HepG2 (cell line): ENCODE measurements around the gene PRSS27. TPM values are rescaled to one million over a fixed set of nuclear protein-coding genes. Genes with fewer than 3 reads are reported as not detected.
A peak's percentile ranks its signal among the peaks of the same experiment; 100 is the strongest.

Experiments
- MBNL3 ChIP-seq: fragments of 250-450 bp; sonication (Bioruptor Pico); conservative IDR thresholded peaks from 2 replicates; pipeline ENCODE4 v1.8.0; 2022; ENCODE audit warnings: mild to moderate bottlenecking, inconsistent platforms
- MTA3 ChIP-seq: sonication (generic); formaldehyde crosslinking; IDR thresholded peaks from 2 replicates; pipeline ENCODE4 v1.4.0; 2020; ENCODE audit warnings: missing genetic modification reagents
- MTF1 ChIP-seq: sonication (generic); formaldehyde crosslinking; IDR thresholded peaks from 2 replicates; pipeline ENCODE4 v1.5.0; 2020; ENCODE audit warnings: missing genetic modification reagents
- SIX1 ChIP-seq: sonication (generic); formaldehyde crosslinking; IDR thresholded peaks from 2 replicates; pipeline ENCODE4 v1.4.0; 2020; ENCODE audit warnings: missing genetic modification reagents, borderline replicate concordance
- SMARCE1 ChIP-seq: fragments of 450-650 bp; IDR thresholded peaks from 2 replicates; pipeline ENCODE4 v1.6.1; 2017; ENCODE audit warnings: borderline replicate concordance
- SP1 ChIP-seq, 2 experiments: fragments of 450-650 bp in 1 of 2; sonication (generic) in 1 of 2; formaldehyde crosslinking in 1 of 2; IDR thresholded peaks; 2 replicates each; pipeline versions ENCODE4 v1.4.0 to v1.6.1; 2016 to 2020; ENCODE audit warnings: missing genetic modification reagents in 1 of 2
- SP2 ChIP-seq: sonication (generic); formaldehyde crosslinking; IDR thresholded peaks from 2 replicates; pipeline ENCODE4 v1.5.1; 2020; ENCODE audit warnings: mild to moderate bottlenecking, missing genetic modification reagents
- ZFP1 ChIP-seq: IDR thresholded peaks from 2 replicates; pipeline ENCODE4 v1.6.1; 2016
- ZNF253 ChIP-seq: sonication (generic); formaldehyde crosslinking; IDR thresholded peaks from 2 replicates; pipeline ENCODE4 v1.8.0; 2022; ENCODE audit warnings: mild to moderate bottlenecking, missing genetic modification reagents, borderline replicate concordance
- ZNF432 ChIP-seq: sonication (generic); formaldehyde crosslinking; IDR thresholded peaks from 2 replicates; pipeline ENCODE4 v1.5.0; 2020; ENCODE audit warnings: missing genetic modification reagents, mild to moderate bottlenecking, borderline replicate concordance
- ZNF569 ChIP-seq: sonication (generic); formaldehyde crosslinking; IDR thresholded peaks from 2 replicates; pipeline ENCODE4 v1.5.0; 2020; ENCODE audit warnings: mild to moderate bottlenecking, missing genetic modification reagents, moderate library complexity, borderline replicate concordance
- ZNF570 ChIP-seq: sonication (generic); formaldehyde crosslinking; IDR thresholded peaks from 2 replicates; pipeline ENCODE4 v1.4.0; 2020; ENCODE audit warnings: mild to moderate bottlenecking, missing genetic modification reagents, borderline replicate concordance
- ZNF616 ChIP-seq: sonication (generic); formaldehyde crosslinking; IDR thresholded peaks from 2 replicates; pipeline ENCODE4 v1.5.0; 2020; ENCODE audit warnings: low read depth, mild to moderate bottlenecking, missing genetic modification reagents
- polyA plus RNA-seq, 8 experiments: library from polyadenylated mRNA; depleted of rRNA in 3 of 8; stranded (reverse) in 7 of 8; unstranded in 1 of 8; fragments of >200 nt; fragmentation: Illumina TruSeq in 4 of 8; extraction: Trizol in 4 of 8; gene quantifications; 2 replicates each; pipeline versions ENCODE4 v1.2.1 to v1.2.3, GENCODE V29; 2011 to 2016; ENCODE audit warnings: low read depth in 4 of 8, missing spikeins in 1 of 8, mixed read lengths in 1 of 8; ENCODE audit not compliant: insufficient read depth in 1 of 8
- total RNA-seq, 5 experiments: library from RNA; depleted of rRNA; stranded (reverse); fragments of >200 nt; fragmentation: Illumina TruSeq; extraction: Trizol; gene quantifications; 2 replicates each; pipeline ENCODE4 v1.2.3, GENCODE V29; 2016; ENCODE audit warnings: low read depth in 1 of 5
- TF ChIP-seq, protein P1 (sequence below): sonication (generic); formaldehyde crosslinking; IDR thresholded peaks from 2 replicates; pipeline ENCODE4 v1.5.1; 2020; ENCODE audit warnings: mild to moderate bottlenecking, missing genetic modification reagents, moderate library complexity
- TF ChIP-seq, protein P2 (sequence below): fragments of 450-650 bp; IDR thresholded peaks from 2 replicates; pipeline ENCODE4 v1.6.1; 2016
- TF ChIP-seq, protein P3 (sequence below): sonication (generic); formaldehyde crosslinking; IDR thresholded peaks from 2 replicates; pipeline ENCODE4 v1.4.0; 2020; ENCODE audit warnings: mild to moderate bottlenecking, missing genetic modification reagents
- TF ChIP-seq, protein P4 (sequence below): sonication (generic); formaldehyde crosslinking; IDR thresholded peaks from 2 replicates; pipeline ENCODE4 v1.8.1; 2023; ENCODE audit warnings: mild to moderate bottlenecking, moderate library complexity, missing genetic modification reagents

PRSS27 gene
- total and polyA plus RNA-seq, 2 of the 13 experiments (the other 11 are each of a cell fraction or from before 2014, with no cell fraction given): 0.20 to 0.73 TPM

DNA sequence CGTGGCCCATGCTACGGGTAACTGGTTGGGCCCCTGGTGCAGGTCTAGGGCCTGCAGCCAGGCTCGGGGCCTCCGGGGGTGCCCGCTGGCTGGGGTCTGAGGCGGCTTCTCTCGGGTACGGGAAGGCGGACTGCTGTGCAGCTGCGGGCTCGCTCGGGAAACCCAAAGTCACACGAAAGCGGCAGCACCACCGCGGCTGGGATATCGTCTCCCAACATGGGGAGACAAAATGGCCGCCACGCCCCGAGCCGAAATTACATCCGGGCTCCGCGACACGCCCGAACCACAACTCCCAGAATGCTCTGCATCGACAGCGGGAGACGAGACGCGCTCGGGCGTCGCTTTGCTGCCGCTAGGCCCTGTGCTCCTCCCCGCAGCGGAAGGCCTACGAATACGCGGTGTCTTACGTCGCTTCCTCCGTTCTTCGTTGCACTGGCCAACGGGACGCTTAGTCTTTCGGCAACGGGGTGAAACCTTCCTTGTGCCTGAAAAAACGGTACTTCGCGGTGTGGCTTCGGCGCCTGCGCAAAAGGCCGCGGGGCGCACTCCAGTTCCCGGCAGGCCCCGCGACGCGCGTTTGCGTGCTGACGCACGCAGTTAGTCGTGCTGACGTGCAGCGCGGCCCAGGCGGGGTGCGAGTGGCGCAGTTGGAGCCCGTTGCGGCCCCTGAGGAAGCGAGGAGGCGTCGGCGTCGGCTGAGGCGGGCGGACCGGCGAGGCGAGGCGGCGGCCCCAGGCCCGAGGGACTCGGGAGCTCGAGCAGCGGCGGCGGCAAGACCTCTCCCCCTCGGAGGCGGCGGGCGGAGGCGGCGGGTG, 32.2 kb upstream of the PRSS27 start, which contains the start of gene SRRM2 (continued):
- TF ChIP-seq, protein P1, sequence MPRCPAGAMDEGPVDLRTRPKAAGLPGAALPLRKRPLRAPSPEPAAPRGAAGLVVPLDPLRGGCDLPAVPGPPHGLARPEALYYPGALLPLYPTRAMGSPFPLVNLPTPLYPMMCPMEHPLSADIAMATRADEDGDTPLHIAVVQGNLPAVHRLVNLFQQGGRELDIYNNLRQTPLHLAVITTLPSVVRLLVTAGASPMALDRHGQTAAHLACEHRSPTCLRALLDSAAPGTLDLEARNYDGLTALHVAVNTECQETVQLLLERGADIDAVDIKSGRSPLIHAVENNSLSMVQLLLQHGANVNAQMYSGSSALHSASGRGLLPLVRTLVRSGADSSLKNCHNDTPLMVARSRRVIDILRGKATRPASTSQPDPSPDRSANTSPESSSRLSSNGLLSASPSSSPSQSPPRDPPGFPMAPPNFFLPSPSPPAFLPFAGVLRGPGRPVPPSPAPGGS (CRISPR knock-in tag): peak; percentile 90
- TF ChIP-seq, protein P2, sequence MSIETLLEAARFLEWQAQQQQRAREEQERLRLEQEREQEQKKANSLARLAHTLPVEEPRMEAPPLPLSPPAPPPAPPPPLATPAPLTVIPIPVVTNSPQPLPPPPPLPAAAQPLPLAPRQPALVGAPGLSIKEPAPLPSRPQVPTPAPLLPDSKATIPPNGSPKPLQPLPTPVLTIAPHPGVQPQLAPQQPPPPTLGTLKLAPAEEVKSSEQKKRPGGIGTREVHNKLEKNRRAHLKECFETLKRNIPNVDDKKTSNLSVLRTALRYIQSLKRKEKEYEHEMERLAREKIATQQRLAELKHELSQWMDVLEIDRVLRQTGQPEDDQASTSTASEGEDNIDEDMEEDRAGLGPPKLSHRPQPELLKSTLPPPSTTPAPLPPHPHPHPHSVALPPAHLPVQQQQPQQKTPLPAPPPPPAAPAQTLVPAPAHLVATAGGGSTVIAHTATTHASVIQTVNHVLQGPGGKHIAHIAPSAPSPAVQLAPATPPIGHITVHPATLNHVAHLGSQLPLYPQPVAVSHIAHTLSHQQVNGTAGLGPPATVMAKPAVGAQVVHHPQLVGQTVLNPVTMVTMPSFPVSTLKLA: no peak
- TF ChIP-seq ZNF616: peak; percentile 48; the same call in 1 of the 2 replicates
- TF ChIP-seq MTA3 (CRISPR knock-in tag): no peak
- TF ChIP-seq MTF1 (CRISPR knock-in tag): no peak; the same call in 1 of the 2 replicates
- 0 out of 2 replicates have a peak, but pooled peaks have one; percentile 67 for TF ChIP-seq ZNF570 (CRISPR knock-in tag)
- TF ChIP-seq SMARCE1: no peak
- no peak for TF ChIP-seq SIX1 (CRISPR knock-in tag)
- TF ChIP-seq, protein P3, sequence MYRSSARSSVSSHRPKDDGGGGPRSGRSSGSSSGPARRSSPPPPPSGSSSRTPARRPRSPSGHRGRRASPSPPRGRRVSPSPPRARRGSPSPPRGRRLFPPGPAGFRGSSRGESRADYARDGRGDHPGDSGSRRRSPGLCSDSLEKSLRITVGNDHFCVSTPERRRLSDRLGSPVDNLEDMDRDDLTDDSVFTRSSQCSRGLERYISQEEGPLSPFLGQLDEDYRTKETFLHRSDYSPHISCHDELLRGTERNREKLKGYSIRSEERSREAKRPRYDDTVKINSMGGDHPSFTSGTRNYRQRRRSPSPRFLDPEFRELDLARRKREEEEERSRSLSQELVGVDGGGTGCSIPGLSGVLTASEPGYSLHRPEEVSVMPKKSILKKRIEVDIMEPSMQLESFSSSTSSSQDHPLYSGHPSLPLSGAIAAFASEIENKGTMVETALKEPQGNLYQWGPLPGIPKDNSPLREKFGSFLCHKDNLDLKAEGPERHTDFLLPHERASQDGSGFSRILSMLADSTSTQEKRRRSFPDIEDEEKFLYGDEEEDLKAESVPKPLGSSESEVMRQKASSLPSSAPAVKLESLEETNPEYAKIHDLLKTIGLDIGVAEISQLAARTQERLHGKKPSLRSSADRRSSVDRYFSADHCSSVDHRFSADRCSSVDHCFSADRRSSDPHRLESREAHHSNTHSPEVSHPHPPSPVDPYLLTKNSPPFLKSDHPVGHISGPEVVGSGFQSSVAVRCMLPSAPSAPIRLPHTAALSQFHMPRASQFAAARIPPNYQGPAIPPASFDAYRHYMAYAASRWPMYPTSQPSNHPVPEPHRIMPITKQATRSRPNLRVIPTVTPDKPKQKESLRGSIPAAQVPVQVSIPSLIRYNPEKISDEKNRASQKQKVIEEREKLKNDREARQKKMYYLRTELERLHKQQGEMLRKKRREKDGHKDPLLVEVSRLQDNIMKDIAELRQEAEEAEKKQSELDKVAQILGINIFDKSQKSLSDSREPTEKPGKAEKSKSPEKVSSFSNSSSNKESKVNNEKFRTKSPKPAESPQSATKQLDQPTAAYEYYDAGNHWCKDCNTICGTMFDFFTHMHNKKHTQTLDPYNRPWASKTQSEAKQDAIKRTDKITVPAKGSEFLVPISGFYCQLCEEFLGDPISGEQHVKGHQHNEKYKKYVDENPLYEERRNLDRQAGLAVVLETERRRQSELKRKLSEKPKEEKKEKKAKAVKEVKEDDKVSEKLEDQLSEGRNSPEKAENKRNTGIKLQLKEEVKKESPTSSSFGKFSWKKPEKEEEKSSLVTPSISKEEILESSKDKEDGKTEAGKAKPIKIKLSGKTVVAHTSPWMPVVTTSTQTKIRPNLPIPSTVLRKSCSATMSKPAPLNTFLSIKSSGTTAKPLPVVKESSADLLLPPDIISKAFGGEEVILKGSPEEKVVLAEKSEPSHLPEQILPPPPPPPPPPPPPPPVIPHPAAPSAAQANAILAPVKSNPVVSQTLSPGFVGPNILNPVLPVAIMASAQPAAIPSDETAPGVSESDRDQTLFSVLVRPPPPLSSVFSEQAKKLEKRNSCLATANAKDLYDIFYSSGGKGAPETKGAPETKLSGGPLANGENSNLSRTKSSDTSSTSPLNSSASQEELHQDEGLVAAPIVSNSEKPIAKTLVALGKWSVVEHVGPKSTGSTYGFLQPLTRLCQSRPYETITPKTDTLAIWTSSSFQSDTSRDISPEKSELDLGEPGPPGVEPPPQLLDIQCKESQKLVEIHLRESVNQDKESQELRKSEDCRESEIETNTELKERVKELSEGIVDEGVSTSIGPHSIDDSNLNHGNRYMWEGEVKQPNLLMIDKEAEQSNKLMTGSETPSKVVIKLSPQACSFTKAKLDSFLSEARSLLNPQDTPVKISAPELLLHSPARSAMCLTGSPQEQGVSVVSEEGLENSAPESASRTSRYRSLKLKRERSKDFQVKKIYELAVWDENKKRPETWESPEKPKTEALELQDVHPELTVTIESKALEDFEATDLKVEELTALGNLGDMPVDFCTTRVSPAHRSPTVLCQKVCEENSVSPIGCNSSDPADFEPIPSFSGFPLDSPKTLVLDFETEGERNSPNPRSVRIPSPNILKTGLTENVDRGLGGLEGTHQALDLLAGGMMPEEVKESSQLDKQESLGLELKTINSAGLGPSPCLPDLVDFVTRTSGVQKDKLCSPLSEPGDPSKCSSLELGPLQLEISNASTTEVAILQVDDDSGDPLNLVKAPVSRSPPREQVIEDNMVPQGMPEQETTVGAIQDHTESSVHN (CRISPR knock-in tag): 0 out of 2 replicates have a peak, but pooled peaks have one; percentile 71
- TF ChIP-seq, protein P4, sequence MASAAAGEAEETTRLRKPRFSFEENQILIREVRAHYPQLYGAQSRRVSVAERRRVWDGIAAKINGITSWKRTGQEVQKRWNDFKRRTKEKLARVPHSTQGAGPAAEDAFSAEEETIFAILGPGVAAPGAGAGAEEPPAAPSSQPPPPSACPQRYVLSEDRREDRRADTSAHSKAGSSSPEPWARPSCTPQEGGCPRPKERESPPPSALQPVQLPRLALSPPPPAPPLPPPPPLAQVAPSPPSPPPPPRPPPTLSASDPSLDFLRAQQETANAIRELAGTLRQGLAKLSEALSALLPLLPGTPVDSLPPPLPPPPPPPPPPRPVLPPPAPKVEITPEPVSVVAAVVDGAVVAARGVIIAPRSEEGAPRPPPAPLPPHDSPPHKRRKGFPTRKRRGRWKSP (CRISPR knock-in tag): peak; percentile 81
- no peak for TF ChIP-seq ZNF569
- no peak for TF ChIP-seq SP1 (IDR thresholded peaks at IDR 0.05)
- no peak; the same call in none of the 2 replicates for TF ChIP-seq SP1 (CRISPR knock-in tag; IDR thresholded peaks at IDR 0.05)
- TF ChIP-seq ZFP1 (CRISPR knock-in tag): no peak
- peak; percentile 82 for TF ChIP-seq ZNF253 (CRISPR knock-in tag)
- peak; percentile 7; the same call in 1 of the 2 replicates for TF ChIP-seq SP2 (CRISPR knock-in tag)
- TF ChIP-seq MBNL3 (CRISPR knock-in tag): no peak
- no peak for TF ChIP-seq ZNF432 (CRISPR knock-in tag)
